Endothelial cell (in vitro differentiated cells): Measurements from ENCODE around the gene PRR23C. TPM values are rescaled to one million over a fixed set of nuclear protein-coding genes. Genes with fewer than 3 reads are reported as not detected.

Experiments
- DNase-seq: peaks from one replicate; pipeline ENCODE4 v3.0.0; 2021; ENCODE audit warnings: low spot score
- H3K27ac Mint-ChIP-seq: one replicate; pipeline ENCODE4 v1.8.0; 2021; ENCODE audit warnings: mixed read lengths, inconsistent platforms; ENCODE audit not compliant: unreplicated experiment
- H3K27me3 Mint-ChIP-seq: one replicate; pipeline ENCODE4 v1.8.0; 2021; ENCODE audit warnings: mild to moderate bottlenecking, moderate library complexity, mixed read lengths, inconsistent platforms; ENCODE audit not compliant: unreplicated experiment
- H3K36me3 Mint-ChIP-seq: one replicate; pipeline ENCODE4 v1.8.0; 2021; ENCODE audit warnings: mild to moderate bottlenecking, low read depth, mixed read lengths, inconsistent platforms; ENCODE audit not compliant: unreplicated experiment
- H3K4me1 Mint-ChIP-seq: one replicate; pipeline ENCODE4 v1.8.0; 2021; ENCODE audit warnings: mild to moderate bottlenecking, mixed read lengths, inconsistent platforms; ENCODE audit not compliant: unreplicated experiment
- H3K4me3 Mint-ChIP-seq: one replicate; pipeline ENCODE4 v1.8.0; 2021; ENCODE audit warnings: mild to moderate bottlenecking, mixed read lengths, inconsistent platforms; ENCODE audit not compliant: unreplicated experiment
- H3K9me3 Mint-ChIP-seq: one replicate; pipeline ENCODE4 v1.8.0; 2021; ENCODE audit warnings: mixed read lengths, inconsistent platforms; ENCODE audit not compliant: unreplicated experiment
- CTCF ChIP-seq: fragments of 200-600 bp; sonication (generic); IDR thresholded peaks from one replicate; pipeline ENCODE4 v1.5.0; 2021; ENCODE audit warnings: antibody characterized with exemption; ENCODE audit not compliant: unreplicated experiment
- total RNA-seq: library from RNA; stranded (reverse); fragmentation: NEBNext Ultra II Directional; extraction: Animal tissue kit (Norgen Biotek cat#: 25700); gene quantifications from one replicate; pipeline ENCODE4 v1.2.1, GENCODE V29; 2021; ENCODE audit not compliant: unreplicated experiment

The PRR23C gene
- total RNA-seq, 1 donor from 2014 or later = not detected

GRCh38 chr3:139084176-139084575 lies 39.5 kb upstream of the PRR23C start:
- H3K27ac Mint-ChIP-seq = no peak overlapping the region
- H3K4me1 Mint-ChIP-seq = no peaks in the 10 kb centered on the region
- no peak for TF ChIP-seq CTCF
- H3K27me3 Mint-ChIP-seq = peaks cover 3% of the 10 kb centered on the region
- DNase-seq = no peak
- H3K36me3 Mint-ChIP-seq = no peaks in the 10 kb centered on the region
- no peaks in the 10 kb centered on the region for H3K9me3 Mint-ChIP-seq
- H3K4me3 Mint-ChIP-seq = no peak overlapping the region

GRCh38 chr3:139074565-139075115 lies 29.9 kb upstream of the PRR23C start:
- Mint-ChIP-seq H3K4me3 (no peak overlapping the region), H3K27ac (no peak overlapping the region), H3K27me3 (no peaks in the 10 kb centered on the region), H3K4me1 (peaks cover 8% of the 10 kb centered on the region), H3K36me3 (peaks cover 5% of the 10 kb centered on the region), H3K9me3 (no peaks in the 10 kb centered on the region)
- DNase-seq = no peak
- no peak for TF ChIP-seq CTCF

- Mint-ChIP-seq H3K27ac (no peak overlapping the region), H3K4me3 (no peak overlapping the region), H3K9me3 (no peaks in the 10 kb centered on the region), H3K4me1 (no peaks in the 10 kb centered on the region), H3K36me3 (no peaks in the 10 kb centered on the region), H3K27me3 (no peaks in the 10 kb centered on the region)
- no peak for DNase-seq
- TF ChIP-seq CTCF = no peak
These were observed 18.2 kb upstream of the PRR23C start for GRCh38 chr3:139062918-139063317.

- H3K27ac Mint-ChIP-seq = no peak overlapping the region
- H3K36me3 Mint-ChIP-seq = peaks cover 4% of the 10 kb centered on the region
These were observed 8.3 kb upstream of the PRR23C start for GRCh38 chr3:139052802-139053600.

More at GRCh38 chr3:139052802-139053600, 8.3 kb upstream of the PRR23C start:
- Mint-ChIP-seq H3K27me3 (peaks cover 2% of the 10 kb centered on the region), H3K4me3 (no peak overlapping the region), H3K9me3 (no peaks in the 10 kb centered on the region), H3K4me1 (no peaks in the 10 kb centered on the region)
- no peak for TF ChIP-seq CTCF
- no peak for DNase-seq
